ENCODE data around the gene ADH7. TPM values are rescaled to one million over a fixed set of nuclear protein-coding genes. Genes with fewer than 3 reads are reported as not detected.
"Not testable (repeated sequence)": the region's sequence is repeated elsewhere in the genome, so short reads cannot be mapped to it uniquely, and the experiment has no call there.

Gene ADH7
- 1.3 TPM for total RNA-seq

DNA sequence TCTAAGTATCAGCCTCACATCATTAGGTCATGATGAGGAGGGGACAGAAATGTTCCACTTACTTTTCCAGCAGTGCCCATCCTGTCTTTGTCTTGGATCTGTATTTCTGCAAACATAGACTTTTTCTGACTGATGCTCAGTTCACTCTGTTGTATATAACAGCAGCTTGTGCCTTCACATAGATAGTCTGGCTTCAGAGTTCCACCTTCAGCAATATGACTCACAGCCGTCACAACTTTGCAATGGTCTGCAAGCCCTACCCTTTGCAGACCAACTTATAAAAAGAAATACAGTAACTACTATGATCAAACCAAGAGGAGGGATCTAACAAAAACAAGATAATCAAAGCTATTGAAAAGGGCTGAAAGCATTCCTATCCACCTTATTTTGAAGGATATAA lies at the start of gene ADH7:
TSS of gene ADH7 (minus strand) at position 189 of the 400 bp plus-strand sequence. CDS start at position 80, 109 bp downstream.
- DNase-seq = no peak

DNA sequence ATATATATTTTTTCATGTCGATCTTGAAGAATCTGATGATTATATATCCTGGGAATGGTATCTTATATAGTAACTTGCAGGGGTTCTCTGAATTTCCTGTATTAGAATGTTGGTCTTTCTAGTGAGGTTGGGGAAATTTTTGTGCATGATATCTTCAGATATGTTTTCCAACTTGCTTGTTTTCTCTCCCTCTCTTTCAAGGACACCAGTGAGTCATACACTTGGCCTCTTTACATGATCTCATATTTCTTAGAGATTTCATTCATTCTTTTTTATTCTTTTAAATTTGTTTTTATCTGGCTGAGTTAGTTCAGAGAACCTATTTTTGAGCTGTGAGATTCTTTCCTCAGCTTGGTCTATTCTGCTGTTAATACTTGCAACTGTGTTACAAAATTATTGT lies 48.5 kb upstream of the ADH7 start:
- no peak for DNase-seq

DNA sequence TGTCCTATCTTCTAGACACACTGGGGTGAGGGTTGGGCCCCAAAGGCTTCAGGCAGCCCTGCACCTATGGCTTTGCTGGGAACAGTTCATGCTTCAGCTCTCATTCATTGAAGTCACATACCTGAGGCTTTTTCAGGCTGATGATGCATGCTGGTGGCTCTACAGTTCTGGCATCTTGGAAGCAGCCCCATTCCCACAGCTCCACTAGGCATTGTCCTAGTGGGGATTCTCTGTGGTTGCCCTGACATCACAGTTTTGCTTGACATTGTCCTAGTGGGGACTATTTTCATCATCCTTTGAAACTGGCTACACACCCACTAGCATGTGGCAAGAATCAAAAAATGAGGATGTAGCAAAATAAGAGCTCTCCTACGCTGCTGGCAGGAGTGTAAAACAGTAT lies 38.0 kb upstream of the ADH7 start:
- DNase-seq = no peak

GRCh38 chr4:99471896-99472295 lies 36.8 kb upstream of the ADH7 start:
- no peak for DNase-seq

- no peak for DNase-seq
Measured at GRCh38 chr4:99471349-99471748, 36.2 kb upstream of the ADH7 start.

DNA sequence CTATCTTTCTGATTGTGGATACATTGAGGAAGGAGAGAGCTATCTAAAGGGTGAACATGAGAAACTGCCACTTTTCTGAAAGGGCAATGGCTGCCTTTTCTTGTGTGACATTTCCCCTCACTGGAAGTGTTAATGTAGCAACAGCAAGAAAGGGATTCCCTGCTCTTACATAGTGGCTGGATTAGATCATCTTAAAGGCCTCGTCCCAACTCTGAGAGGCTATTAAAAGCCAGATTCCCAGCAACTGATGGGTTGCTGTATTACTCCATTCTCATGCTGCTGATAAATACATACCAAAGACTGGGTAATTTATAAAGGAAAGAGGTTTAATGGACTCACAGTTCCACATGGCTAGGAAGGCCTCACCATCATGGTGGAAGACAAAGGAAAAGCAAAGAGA lies 33.7 kb upstream of the ADH7 start:
- no peak for DNase-seq

- no peak for DNase-seq
Measured at GRCh38 chr4:99467887-99468286, 32.7 kb upstream of the ADH7 start.

DNA sequence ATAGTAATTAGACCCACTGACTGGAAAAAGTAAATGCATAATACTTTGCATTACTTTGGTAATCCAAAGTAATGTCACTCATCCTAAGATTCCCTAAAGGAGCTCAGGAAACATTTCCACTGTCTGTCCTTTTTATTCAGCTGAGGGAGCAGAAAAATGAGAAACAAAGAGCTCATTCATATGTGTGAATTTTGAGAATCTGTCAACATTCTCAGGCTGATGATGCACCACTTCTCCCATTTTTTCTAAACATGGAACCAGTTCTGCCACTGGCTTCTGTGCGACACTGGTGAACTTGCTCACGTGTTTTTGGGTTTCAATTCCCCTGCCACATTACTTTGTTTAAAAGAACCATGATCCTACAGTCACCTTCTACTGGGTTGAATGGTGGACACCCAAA lies 28.4 kb upstream of the ADH7 start:
- no peak for DNase-seq

DNA sequence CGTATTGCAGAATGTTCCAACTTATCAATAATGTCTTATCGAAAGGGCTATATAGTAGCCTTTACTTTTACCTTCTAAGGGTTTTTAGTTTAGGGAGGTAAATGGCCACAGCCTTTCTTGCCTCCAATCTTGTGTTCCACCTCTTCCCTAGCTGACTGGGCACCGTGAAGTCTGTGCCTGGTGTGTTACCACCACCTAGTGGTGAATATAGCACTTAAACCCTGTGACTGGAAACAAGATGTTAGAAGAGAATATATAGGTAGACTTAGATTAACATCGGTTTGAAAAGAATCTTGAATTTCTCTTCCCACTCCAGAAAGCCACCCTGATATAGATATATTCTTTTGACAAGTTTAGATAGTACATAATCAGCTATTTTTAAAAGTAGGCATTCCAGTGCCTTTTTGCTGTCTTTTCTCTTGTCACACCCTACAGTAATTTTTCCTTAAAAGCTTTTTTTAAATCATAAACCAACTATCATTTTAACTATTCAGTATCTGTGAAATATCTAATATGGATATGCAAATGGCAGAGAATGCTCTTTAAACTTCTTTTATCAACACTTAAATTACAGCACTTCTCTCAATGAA lies 27.8 kb upstream of the ADH7 start:
- peak; percentile 59 for DNase-seq

- DNase-seq = no peak
Measured at GRCh38 chr4:99461623-99462401, 26.7 kb upstream of the ADH7 start.

GRCh38 chr4:99459546-99460042 lies 24.5 kb upstream of the ADH7 start:
- DNase-seq = no peak

- DNase-seq = no peak
Measured at GRCh38 chr4:99458911-99459447, 23.8 kb upstream of the ADH7 start.

DNA sequence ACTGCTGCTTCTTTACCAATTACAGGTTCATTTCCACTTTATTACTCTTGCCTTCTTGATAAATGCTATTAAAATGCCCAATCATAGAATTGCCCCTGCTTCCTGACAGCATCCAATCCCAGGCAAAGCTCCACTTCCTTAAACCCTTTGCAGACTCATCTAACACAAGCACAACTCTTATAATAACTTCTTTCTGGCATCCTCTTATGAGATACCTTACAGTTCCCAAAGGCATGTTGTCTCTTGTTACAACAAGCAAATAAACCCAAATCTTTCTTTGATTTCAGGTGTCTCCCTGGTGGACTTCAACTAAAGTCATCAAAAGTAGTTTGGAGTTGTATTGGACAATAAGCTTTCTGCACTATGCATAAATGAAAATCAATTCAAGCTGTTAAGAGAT lies 22.5 kb upstream of the ADH7 start:
- no peak for DNase-seq

DNA sequence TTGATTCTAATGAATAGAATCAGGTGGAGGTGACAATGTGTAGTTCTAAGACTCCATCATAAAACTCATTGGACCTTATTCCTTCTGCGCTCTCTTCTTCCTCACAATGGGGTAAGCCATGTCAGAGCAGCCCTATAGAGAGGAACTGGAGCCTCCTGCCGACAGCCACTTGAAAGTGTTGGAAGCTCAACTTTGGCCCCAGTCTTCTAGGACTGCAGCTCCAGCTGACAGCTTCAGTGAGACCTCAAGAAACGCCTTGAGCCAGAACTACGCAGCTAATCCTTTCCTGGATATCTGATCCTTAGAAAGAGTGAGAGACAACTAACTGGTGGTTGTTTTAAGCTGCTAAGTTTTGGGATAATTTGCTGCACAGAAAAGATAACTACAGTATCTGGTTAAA lies 22.1 kb upstream of the ADH7 start:
- DNase-seq = no peak

DNA sequence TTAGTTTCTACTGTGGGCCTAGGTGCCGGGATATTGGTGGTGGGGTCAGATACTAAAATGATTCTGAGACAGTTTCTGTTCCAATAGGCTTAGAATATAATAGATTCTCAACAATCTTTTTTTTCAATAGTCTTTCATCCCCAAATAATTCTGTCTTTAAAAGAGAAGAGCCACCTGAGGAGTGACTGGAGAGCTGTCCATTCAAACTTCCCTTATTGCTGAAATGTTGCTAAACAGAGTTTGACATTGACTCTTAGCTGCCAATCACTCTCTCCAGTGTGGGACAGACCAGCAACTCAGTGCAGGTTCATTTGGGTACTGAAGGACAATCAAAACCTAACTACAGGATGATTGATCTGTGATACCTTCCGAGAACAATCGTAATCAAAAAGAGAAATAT lies 12.4 kb upstream of the ADH7 start:
- DNase-seq = no peak

- no peak for DNase-seq
Measured at GRCh38 chr4:99447079-99447478, 11.9 kb upstream of the ADH7 start.

DNA sequence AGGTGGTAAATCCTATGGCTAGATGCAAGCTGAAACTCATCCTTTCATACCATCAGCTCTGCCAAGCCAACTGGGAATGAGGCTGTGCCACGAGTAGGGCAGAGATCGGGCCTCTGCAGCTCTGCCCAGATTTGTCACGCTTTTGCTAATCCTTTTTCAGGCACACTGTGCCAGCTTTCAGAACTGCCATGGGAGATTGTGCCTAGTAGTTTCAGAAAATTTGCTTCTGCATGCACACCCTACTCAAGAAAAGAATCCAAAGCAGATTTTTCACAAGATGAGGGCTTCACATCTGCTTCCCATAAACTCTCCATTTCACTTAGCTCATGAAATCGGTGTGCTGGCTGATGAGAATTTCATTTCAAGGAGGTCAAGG lies 3.3 kb upstream of the ADH7 start:
- peak; percentile 29 for DNase-seq

DNA sequence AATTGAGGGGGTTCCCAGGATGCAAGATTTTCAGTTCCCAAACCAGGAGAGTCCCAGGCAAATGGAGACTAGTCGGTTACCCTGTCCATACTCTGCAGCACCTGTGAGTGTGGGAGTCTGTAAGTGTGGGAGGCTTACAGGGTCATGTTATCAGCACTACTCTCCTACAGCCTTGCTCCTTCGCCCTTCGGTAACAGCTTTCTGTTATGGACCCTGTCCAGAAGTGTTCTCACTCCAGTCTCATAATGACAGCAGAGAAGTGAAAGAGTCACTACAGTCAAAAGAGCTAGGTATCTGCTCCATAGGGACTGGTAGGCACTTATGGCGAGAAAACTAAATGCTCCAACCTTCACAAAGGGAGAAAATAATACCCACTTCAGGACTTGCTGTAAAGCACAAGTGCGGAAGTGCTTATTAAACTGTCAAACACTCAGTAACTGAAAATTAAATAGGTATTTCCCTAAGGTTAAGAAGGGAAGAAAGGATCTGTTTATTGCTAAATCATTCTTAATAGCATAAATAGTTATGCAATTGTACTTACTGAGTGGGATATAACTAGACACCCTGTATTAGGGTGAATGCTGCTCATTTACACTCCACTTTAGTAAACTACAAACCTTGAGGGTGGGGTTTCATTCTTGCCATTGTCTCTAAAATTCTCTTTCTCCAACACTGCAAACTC lies 2.7 kb upstream of the ADH7 start:
- DNase-seq = no peak

DNA sequence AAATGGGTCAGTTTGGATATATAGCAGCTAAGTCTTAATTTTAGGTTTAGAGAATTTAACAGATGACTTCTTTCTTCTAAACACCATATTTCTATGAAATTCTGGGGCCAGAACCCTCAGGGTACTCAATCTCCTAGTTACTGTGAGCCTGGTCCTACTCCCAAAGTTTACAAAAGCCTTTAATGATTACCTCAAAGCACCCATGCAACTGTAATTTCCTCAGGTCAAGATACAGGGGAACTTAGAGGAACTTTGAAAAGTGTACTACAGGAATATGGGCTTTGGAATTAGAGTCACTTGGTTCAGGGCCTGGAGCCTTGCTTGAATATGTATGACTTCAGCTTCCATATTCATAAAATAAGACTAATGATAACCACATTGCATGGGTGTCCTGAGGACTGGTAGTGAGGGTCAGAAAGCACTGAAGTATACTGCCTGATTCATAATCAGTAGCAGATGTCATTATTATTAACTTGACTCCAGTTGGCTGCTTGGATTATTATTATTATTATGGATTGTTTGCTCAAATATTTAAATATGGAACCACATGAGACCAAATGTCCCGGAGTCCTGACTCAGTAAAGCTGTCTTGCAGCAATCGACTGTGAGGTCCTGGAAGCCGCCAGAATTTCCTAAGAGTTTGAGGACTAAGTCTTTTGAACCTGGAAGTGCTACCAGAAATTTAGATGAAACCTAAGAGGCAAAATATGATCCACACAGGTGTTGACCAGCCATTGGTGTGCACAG lies 2.0 kb upstream of the ADH7 start:
- DNase-seq = peak; percentile 4

DNA sequence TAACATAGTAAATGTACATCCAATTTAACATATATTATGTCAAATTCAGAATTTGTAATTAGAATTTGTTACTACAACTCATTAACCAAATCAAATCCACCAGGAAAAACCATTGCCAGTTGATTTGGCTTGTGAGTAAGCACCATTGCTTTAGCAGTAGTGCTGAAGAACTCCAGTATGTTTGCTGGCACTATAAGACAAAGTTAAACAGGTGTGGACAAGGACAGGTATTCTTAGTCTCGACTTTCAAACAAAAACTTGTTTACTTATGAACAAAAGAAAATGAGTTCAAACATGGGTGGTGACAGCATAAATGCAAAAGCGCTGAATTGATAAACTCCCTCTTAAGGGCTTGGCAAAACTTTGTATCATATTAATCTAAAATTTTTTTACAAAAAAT lies 1.3 kb upstream of the ADH7 start:
- DNase-seq = no peak

DNA sequence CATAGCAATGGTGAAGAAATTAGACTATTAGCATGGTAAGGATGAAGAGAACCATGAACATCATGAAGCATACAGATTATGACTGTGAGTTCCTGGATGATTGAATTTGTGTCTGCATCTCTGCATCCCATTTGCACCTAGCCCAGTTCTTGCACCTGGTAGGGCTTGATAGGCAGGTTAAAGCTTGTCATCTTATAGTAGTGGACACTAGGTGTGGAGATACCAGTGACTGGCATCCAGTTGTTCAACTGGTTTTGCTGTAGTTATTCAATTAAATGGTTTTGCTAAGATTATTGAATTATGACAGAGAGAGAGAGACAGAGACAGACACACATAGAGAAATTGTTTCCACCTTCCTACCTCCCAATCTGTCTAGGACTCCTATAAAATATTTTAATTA lies 5.0 kb downstream of the ADH7 start:
- DNase-seq = no peak

DNA sequence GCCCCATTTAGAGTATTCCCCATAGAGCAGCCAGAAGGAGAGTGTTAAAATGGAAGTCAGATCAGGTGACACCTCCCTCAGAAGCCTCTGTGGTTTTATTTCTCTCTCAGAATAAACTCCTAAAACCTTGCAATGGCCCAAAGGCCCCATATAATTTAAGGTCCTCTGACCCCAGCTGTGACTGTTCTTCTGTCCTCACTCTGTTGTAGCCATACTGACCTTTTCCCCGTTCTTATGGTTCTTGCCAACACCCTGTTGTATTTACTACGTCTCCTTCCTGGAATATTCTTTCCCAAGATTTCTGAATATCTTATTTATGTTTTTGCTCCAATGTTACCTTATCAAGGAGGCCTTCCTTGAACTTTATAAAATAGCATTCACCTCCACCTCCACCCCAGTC lies 18.0 kb downstream of the ADH7 start:
- no peak for DNase-seq

- DNase-seq = not testable (repeated sequence)
Measured at GRCh38 chr4:99415762-99416161, 19.4 kb downstream of the ADH7 start.

Measured in skin of body (tissue), 2 donors.